Endothelial cell of umbilical vein (primary cell): ENCODE measurements around the gene PTGIR.

ENCODE experiments used
- TF ChIP-seq, protein P1 (sequence below): IDR thresholded peaks from 2 replicates; pipeline ENCODE4 v1.6.1; 2011; ENCODE audit not compliant: insufficient read depth, insufficient read length
- TF ChIP-seq, protein P2 (sequence below), 2 donors: IDR thresholded peaks; 1 replicate in 1 of 2; 2 replicates in 1 of 2; pipeline ENCODE4 v1.5.1; 2011; ENCODE audit warnings: low read length in 2 of 2, mild to moderate bottlenecking in 2 of 2, moderate library complexity in 2 of 2, control low read depth in 1 of 2, inconsistent platforms in 1 of 2, low read depth in 1 of 2; ENCODE audit not compliant: insufficient read depth in 1 of 2; ENCODE audit errors: extremely low read depth in 1 of 2

- TF ChIP-seq, protein P1, sequence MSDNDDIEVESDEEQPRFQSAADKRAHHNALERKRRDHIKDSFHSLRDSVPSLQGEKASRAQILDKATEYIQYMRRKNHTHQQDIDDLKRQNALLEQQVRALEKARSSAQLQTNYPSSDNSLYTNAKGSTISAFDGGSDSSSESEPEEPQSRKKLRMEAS: no peak
- TF ChIP-seq, protein P2, sequence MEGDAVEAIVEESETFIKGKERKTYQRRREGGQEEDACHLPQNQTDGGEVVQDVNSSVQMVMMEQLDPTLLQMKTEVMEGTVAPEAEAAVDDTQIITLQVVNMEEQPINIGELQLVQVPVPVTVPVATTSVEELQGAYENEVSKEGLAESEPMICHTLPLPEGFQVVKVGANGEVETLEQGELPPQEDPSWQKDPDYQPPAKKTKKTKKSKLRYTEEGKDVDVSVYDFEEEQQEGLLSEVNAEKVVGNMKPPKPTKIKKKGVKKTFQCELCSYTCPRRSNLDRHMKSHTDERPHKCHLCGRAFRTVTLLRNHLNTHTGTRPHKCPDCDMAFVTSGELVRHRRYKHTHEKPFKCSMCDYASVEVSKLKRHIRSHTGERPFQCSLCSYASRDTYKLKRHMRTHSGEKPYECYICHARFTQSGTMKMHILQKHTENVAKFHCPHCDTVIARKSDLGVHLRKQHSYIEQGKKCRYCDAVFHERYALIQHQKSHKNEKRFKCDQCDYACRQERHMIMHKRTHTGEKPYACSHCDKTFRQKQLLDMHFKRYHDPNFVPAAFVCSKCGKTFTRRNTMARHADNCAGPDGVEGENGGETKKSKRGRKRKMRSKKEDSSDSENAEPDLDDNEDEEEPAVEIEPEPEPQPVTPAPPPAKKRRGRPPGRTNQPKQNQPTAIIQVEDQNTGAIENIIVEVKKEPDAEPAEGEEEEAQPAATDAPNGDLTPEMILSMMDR (IDR thresholded peaks at IDR 0.05; ENCODE audit: extremely low read depth in 1 of 2, insufficient read depth in 1 of 2, low read depth in 1 of 2, low read length in 2 of 2): no peak
Measured at GRCh38 chr19:46607448-46607841, 17.4 kb downstream of the PTGIR start.
